ENCODE measurements around the gene RAET1L. TPM values are rescaled to one million over a fixed set of nuclear protein-coding genes. Genes with fewer than 3 reads are reported as not detected.

The RAET1L gene
- total and polyA plus RNA-seq, 10 of the 15 experiments (the other 5 are each of a cell fraction or from before 2014, with no cell fraction given): not detected

GRCh38 chr6:149991838-149992237, 33.5 kb downstream of the RAET1L start:
- Histone ChIP-seq H3K79me2 (ENCODE audit: control insufficient read depth, insufficient read depth, low read length) (no peaks in the 10 kb centered on the region), H3K27ac (ENCODE audit: control insufficient read depth, insufficient read depth) (no peak overlapping the region), H2AFZ (ENCODE audit: control insufficient read depth, low read depth, low read length) (no peak overlapping the region), H3K4me2 (ENCODE audit: control insufficient read depth, insufficient read depth) (no peak overlapping the region), H3K4me1 (ENCODE audit: control insufficient read depth, insufficient read depth, low read length) (peaks cover 14% of the 10 kb centered on the region), H3K9me3 (replicated peaks; ENCODE audit: control insufficient read depth, insufficient read depth, low read length) (peaks cover 7% of the 10 kb centered on the region; the same call in 2 of the 3 replicates), H3K9ac (ENCODE audit: control insufficient read depth, insufficient read depth, low read length) (no peak overlapping the region), H3K27me3 (replicated peaks in 1 of 2; ENCODE audit: control insufficient read depth in 2 of 2, insufficient read depth in 2 of 2, low read length in 1 of 2) (peaks cover 5 to 26% of the 10 kb centered on the region in 2 experiments), H3K36me3 (ENCODE audit: control insufficient read depth in 2 of 2, insufficient read depth in 2 of 2, low read length in 1 of 2) (no peaks in the 10 kb centered on the region), H3K4me3 (no peak overlapping the region), H4K20me1 (ENCODE audit: control insufficient read depth, insufficient read depth) (no peaks in the 10 kb centered on the region; the same call in none of the 2 replicates)
- ChIA-PET POLR2A (interaction anchor here (0.6 to 1.0 kb wide), 4 partner anchors 8 to 252 kb away, joined by 3 to 4 read pairs (median 4); no protein-coding TSS in a partner anchor), SMC1A (ENCODE audit: uncharacterized antibody, unreplicated experiment) (interaction anchor here (1.4 kb wide), 1 partner anchor 18 kb away, joined by 3 read pairs; no protein-coding TSS in a partner anchor), RAD21 (ENCODE audit: unreplicated experiment) (interaction anchor here (0.7 kb wide), 1 partner anchor 205 kb away, joined by 3 read pairs; no protein-coding TSS in a partner anchor), CTCF (no interaction called here)
- FAIRE-seq: no peak
- 33% methylated on average over 3 of the region's 4 CpGs for WGBS (ENCODE audit: insufficient coverage, insufficient replicate concordance, low lambda C conversion rate, missing lambda C conversion rate)
- ATAC-seq: no peak
- in situ Hi-C loops (cut with MboI) (no loop called here), intact Hi-C loops (cut with micrococcal nuclease; ENCODE audit: unreplicated experiment) (no loop called here)
- no TSS peak for BruUV-seq (replicated peaks)
- DNase-seq (ENCODE audit: low read depth, low spot score): no peak
- TF ChIP-seq SP1 (IDR thresholded peaks at IDR 0.05; ENCODE audit: low read depth, low read length) (no peak), JUND (IDR thresholded peaks at IDR 0.05; ENCODE audit: low read depth, low read length) (no peak), DPF2 (IDR thresholded peaks at IDR 0.05) (no peak), POU2F2 (IDR thresholded peaks at IDR 0.05; ENCODE audit: borderline replicate concordance, low read depth, low read length) (no peak), ETV6 (conservative IDR thresholded peaks at IDR 0.05 in 1 of 2, IDR thresholded peaks at IDR 0.05 in 1 of 2; ENCODE audit: borderline replicate concordance in 1 of 2, low read depth in 1 of 2) (no peak), RUNX3 (IDR thresholded peaks at IDR 0.05; ENCODE audit: low read length) (no peak), SIX5 (IDR thresholded peaks at IDR 0.05; ENCODE audit: low read depth, low read length, severe bottlenecking) (no peak), MTA2 (IDR thresholded peaks at IDR 0.05; ENCODE audit: low read depth) (no peak), EP300 (IDR thresholded peaks at IDR 0.05; ENCODE audit: borderline replicate concordance in 1 of 2, control insufficient read depth in 1 of 2, low read depth in 2 of 2, low read length in 2 of 2) (no peak), PAX8 (IDR thresholded peaks at IDR 0.05) (no peak), BRCA1 (IDR thresholded peaks at IDR 0.05; ENCODE audit: low read depth, low read length) (no peak), FOXM1 (IDR thresholded peaks at IDR 0.05; ENCODE audit: low read depth, low read length) (no peak), ZNF592 (IDR thresholded peaks at IDR 0.05) (no peak)
- TF ChIP-seq, protein P1, sequence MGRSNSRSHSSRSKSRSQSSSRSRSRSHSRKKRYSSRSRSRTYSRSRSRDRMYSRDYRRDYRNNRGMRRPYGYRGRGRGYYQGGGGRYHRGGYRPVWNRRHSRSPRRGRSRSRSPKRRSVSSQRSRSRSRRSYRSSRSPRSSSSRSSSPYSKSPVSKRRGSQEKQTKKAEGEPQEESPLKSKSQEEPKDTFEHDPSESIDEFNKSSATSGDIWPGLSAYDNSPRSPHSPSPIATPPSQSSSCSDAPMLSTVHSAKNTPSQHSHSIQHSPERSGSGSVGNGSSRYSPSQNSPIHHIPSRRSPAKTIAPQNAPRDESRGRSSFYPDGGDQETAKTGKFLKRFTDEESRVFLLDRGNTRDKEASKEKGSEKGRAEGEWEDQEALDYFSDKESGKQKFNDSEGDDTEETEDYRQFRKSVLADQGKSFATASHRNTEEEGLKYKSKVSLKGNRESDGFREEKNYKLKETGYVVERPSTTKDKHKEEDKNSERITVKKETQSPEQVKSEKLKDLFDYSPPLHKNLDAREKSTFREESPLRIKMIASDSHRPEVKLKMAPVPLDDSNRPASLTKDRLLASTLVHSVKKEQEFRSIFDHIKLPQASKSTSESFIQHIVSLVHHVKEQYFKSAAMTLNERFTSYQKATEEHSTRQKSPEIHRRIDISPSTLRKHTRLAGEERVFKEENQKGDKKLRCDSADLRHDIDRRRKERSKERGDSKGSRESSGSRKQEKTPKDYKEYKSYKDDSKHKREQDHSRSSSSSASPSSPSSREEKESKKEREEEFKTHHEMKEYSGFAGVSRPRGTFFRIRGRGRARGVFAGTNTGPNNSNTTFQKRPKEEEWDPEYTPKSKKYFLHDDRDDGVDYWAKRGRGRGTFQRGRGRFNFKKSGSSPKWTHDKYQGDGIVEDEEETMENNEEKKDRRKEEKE (IDR thresholded peaks at IDR 0.05): no peak
